Nephron progenitor cell (in vitro differentiated cells): Measurements from ENCODE around the gene FRMD8.

Experiments used
- DNase-seq: peaks from one replicate; pipeline ENCODE4 v3.0.0; 2021
- H3K27ac Mint-ChIP-seq: 2 replicates; pipeline ENCODE4 v1.8.0; 2021; ENCODE audit warnings: mild to moderate bottlenecking, moderate library complexity, mixed read lengths
- H3K27me3 Mint-ChIP-seq: 2 replicates; pipeline ENCODE4 v1.8.0; 2021; ENCODE audit warnings: mild to moderate bottlenecking, low read depth, mixed read lengths; ENCODE audit not compliant: poor library complexity
- H3K36me3 Mint-ChIP-seq: 2 replicates; pipeline ENCODE4 v1.8.0; 2021; ENCODE audit warnings: low read depth, mixed read lengths
- H3K4me1 Mint-ChIP-seq: 2 replicates; pipeline ENCODE4 v1.8.0; 2021; ENCODE audit warnings: mixed read lengths
- H3K4me3 Mint-ChIP-seq: 2 replicates; pipeline ENCODE4 v1.8.0; 2021; ENCODE audit warnings: mild to moderate bottlenecking, moderate library complexity, mixed read lengths
- H3K9me3 Mint-ChIP-seq: 2 replicates; pipeline ENCODE4 v1.8.0; 2021; ENCODE audit warnings: mild to moderate bottlenecking, moderate library complexity, mixed read lengths
- CTCF ChIP-seq: fragments of 200-600 bp; sonication (generic); IDR thresholded peaks from 2 replicates; pipeline ENCODE4 v1.5.0; 2021; ENCODE audit warnings: antibody characterized with exemption

FRMD8 gene

DNA sequence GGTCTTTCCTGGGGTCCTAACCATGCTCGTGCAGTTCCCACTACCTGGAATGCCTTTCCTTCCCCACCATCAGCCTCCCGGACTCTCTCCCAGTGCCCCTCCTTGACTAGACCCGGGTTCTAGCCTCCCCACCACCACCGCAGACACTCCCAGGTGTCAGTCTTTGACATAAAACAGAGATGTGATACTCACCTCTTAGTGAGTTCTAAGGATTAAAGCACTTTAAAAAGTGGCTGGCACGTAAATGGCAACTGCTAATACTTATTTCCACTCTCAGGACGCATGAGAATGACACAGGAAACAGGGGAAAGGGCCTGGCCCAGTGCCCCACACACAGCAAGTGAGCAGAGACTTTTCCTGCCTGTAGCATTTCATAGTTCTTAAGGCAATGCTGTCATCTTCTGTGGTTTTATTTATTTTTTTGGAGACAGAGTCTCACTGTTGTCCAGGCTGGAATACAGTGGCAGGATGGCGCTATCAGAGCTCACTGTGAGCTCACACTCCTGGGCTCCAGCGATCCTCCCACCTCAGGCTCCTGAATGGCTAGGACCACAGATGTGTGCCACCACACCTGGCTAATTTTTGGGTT lies 2.0 kb upstream of the FRMD8 start:
- H3K9me3 Mint-ChIP-seq: no peaks in the 10 kb centered on the region
- no peaks in the 10 kb centered on the region for H3K36me3 Mint-ChIP-seq
- H3K27me3 Mint-ChIP-seq: peaks cover 3% of the 10 kb centered on the region
- TF ChIP-seq CTCF: no peak
- H3K4me3 Mint-ChIP-seq: no peak overlapping the region
- H3K27ac Mint-ChIP-seq: no peak overlapping the region
- H3K4me1 Mint-ChIP-seq: peaks cover 49% of the 10 kb centered on the region
- DNase-seq: no peak

DNA sequence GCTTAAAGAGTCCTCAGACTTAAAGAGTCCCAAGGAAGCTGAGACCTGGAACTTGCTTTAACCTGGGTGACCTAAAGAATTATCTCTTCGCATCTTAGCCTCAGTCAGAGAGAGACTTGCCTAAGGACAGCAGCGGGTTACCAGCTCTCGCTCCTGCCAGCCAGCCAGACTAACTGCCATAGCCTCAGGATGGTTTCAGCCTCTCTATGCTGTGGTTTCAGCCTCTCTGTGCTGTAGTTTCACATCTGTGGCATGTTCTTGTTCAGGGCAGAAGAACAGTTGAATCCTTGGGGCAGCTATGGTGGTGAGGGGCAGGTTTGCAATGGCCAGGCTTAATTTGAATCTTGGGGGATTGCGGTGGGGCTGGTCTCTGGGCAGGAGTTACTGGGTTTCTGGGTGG lies 2.3 kb downstream of the FRMD8 start:
- DNase-seq: no peak
- no peak for TF ChIP-seq CTCF
- Mint-ChIP-seq H3K27ac (no peak overlapping the region), H3K36me3 (no peaks in the 10 kb centered on the region), H3K4me3 (peak overlapping the region; percentile 48), H3K4me1 (peaks cover 62% of the 10 kb centered on the region), H3K9me3 (no peaks in the 10 kb centered on the region), H3K27me3 (peaks cover 3% of the 10 kb centered on the region)

DNA sequence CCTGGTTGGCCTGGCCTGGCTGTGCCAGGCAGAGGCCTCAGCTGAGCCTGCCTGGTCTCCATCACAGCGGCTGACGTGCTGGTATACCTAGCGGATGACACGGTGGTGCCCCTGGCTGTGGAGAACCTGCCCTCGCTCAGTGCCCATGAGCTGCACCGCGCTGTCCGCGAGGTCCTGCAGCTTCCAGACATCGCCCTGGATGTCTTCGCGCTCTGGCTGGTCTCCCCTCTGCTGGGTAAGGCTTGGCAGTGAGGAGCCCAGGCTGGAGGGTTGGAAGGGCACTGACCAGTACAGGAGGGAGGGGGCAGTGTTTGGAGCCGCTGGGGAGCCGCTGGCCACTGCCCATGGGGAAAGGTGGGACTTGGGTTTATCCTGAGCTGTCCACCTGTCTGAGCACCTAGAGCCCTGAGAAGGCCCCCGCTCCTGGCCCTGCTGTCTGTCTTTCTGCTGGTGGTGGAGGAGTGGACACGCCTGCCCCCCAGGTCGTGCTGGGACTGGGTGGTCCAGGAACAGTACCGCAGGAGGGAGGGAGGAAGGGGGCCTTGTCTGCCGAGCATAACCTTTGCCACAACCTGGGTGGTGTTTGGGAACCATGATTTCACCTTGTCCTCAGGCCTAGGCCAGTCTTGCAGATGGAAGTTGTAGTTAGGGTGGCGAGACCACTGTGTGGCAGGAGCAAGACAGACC lies 3.0 kb downstream of the FRMD8 start:
- no peak for DNase-seq
- no peak for TF ChIP-seq CTCF
- Mint-ChIP-seq H3K9me3 (no peaks in the 10 kb centered on the region), H3K36me3 (no peaks in the 10 kb centered on the region), H3K4me3 (peak overlapping the region; percentile 8), H3K4me1 (peaks cover 54% of the 10 kb centered on the region), H3K27ac (peak overlapping the region; percentile 71), H3K27me3 (peaks cover 3% of the 10 kb centered on the region)

DNA sequence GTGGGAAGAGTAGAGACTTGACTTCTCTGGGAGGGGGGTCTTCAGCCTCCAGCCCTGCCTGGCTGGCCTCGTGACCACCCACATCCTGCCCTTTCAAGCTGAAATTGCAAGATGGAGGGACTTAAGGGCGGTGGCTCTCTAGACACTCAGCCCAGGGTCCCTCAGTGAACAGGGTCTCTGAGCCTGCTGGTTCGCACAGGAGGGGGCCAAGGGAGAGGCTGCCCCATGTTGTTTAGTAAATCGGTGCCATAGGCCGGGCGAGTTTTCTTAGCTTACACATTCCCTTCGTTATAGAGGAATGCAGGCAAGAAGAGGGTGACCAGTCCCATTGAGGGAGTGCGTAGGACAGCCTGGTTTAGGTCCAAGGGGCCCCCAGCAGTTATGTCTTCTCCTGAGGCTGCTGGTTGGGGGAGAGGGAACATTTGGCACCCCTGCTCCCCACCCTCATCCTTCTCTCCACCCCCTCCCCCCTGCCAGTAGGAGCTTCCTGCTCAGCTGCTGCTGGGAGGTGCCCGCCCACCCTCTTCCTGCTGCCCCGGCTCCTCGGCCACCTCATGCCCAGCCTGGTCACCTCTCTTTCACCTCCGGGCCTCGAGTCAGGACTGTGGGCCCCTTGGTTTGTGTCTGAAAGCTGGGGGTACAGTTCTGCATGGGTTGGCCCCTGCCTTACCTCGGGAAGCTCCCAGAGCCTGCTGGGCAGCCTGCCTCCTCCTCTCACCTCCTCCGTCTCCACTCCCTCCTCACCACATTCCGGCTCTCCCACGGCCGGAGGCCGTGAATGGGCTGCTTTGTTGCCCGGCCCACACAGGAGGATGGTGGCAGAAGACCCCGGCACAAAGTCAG lies 3.9 kb downstream of the FRMD8 start:
- peak overlapping the region; percentile 71 for H3K27ac Mint-ChIP-seq
- TF ChIP-seq CTCF: no peak
- H3K4me3 Mint-ChIP-seq: peak overlapping the region; percentile 8
- no peaks in the 10 kb centered on the region for H3K36me3 Mint-ChIP-seq
- H3K9me3 Mint-ChIP-seq: no peaks in the 10 kb centered on the region
- peaks cover 49% of the 10 kb centered on the region for H3K4me1 Mint-ChIP-seq
- H3K27me3 Mint-ChIP-seq: no peaks in the 10 kb centered on the region
- no peak for DNase-seq

GRCh38 chr11:65390996-65391395 lies 4.6 kb downstream of the FRMD8 start:
- no peak overlapping the region for H3K4me3 Mint-ChIP-seq
- peak overlapping the region; percentile 22 for H3K27ac Mint-ChIP-seq
- H3K27me3 Mint-ChIP-seq: no peaks in the 10 kb centered on the region
- no peak for DNase-seq
- no peaks in the 10 kb centered on the region for H3K36me3 Mint-ChIP-seq
- H3K4me1 Mint-ChIP-seq: peaks cover 49% of the 10 kb centered on the region
- H3K9me3 Mint-ChIP-seq: no peaks in the 10 kb centered on the region
- no peak for TF ChIP-seq CTCF
